CD14-positive monocyte (primary cell): ENCODE measurements around the gene UBE2H. TPM values are rescaled to one million over a fixed set of nuclear protein-coding genes. Genes with fewer than 3 reads are reported as not detected.
"Not testable (repeated sequence)": the region's sequence is repeated elsewhere in the genome, so short reads cannot be mapped to it uniquely, and the experiment has no call there.

ENCODE experiments used
- DNase-seq, 3 donors: peaks; one replicate each; pipeline ENCODE4 v3.0.0-alpha.2; 2011 to 2022
- H2AFZ ChIP-seq: 2 replicates; pipeline ENCODE4 v1.6.0; 2012; ENCODE audit warnings: mild to moderate bottlenecking, low read depth, low read length, inconsistent platforms; ENCODE audit not compliant: insufficient read depth, poor library complexity, severe bottlenecking
- H3K27ac ChIP-seq, 2 donors: 1 replicate in 1 of 2; 2 replicates in 1 of 2; pipeline ENCODE4 v1.5.1; 2012 to 2013; ENCODE audit warnings: low read length in 2 of 2, control low read depth in 1 of 2, inconsistent platforms in 1 of 2, low read depth in 1 of 2, mild to moderate bottlenecking in 1 of 2
- H3K27me3 ChIP-seq, 2 donors: one replicate each; pipeline versions ENCODE4 v1.6.0 to v1.6.1; 2011 to 2013; ENCODE audit warnings: low read length in 2 of 2; ENCODE audit not compliant: control insufficient read depth in 2 of 2, insufficient read depth in 2 of 2
- H3K36me3 ChIP-seq, 2 donors: replicated peaks in 1 of 2; 1 replicate in 1 of 2; 2 replicates in 1 of 2; pipeline versions ENCODE4 v1.5.1 to v1.6.1; 2012 to 2013; ENCODE audit warnings: low read length in 2 of 2, control low read depth in 1 of 2, inconsistent platforms in 1 of 2, mild to moderate bottlenecking in 1 of 2; ENCODE audit not compliant: insufficient read depth in 2 of 2, control insufficient read depth in 1 of 2
- H3K4me1 ChIP-seq, 2 donors: 1 replicate in 1 of 2; 2 replicates in 1 of 2; pipeline versions ENCODE4 v1.5.1 to v1.6.1; 2012 to 2013; ENCODE audit warnings: low read length in 2 of 2, control low read depth in 1 of 2, inconsistent platforms in 1 of 2, mild to moderate bottlenecking in 1 of 2, moderate library complexity in 1 of 2; ENCODE audit not compliant: insufficient read depth in 2 of 2, control insufficient read depth in 1 of 2
- H3K4me2 ChIP-seq: replicated peaks from 2 replicates; pipeline ENCODE3; 2012; ENCODE audit warnings: low read length, moderate library complexity, mild to moderate bottlenecking; ENCODE audit not compliant: poor library complexity, severe bottlenecking; ENCODE audit errors: extremely low read depth
- H3K4me3 ChIP-seq, 3 experiments: fragments of 200-600 bp in 1 of 3; sonication (generic) in 1 of 3; replicated peaks in 1 of 3; 1 replicate in 2 of 3; 2 replicates in 1 of 3; pipeline ENCODE4 v1.5.1; 2011 to 2013; ENCODE audit warnings: low read length in 3 of 3, mild to moderate bottlenecking in 3 of 3, control low read depth in 2 of 3, low read depth in 2 of 3, inconsistent platforms in 1 of 3, moderate library complexity in 1 of 3
- H3K79me2 ChIP-seq: 2 replicates; pipeline ENCODE4 v1.6.0; 2012; ENCODE audit warnings: mild to moderate bottlenecking, control low read depth, inconsistent platforms, low read length, moderate library complexity; ENCODE audit not compliant: insufficient read depth
- H3K9ac ChIP-seq: 2 replicates; pipeline ENCODE4 v1.6.0; 2017; ENCODE audit warnings: low read length, mild to moderate bottlenecking; ENCODE audit not compliant: insufficient read depth, poor library complexity, severe bottlenecking
- H3K9me3 ChIP-seq, 2 donors: replicated peaks in 1 of 2; 1 replicate in 1 of 2; 2 replicates in 1 of 2; pipeline versions ENCODE4 v1.5.1 to v1.6.1; 2012 to 2013; ENCODE audit warnings: low read length in 2 of 2, control low read depth in 1 of 2; ENCODE audit not compliant: control insufficient read depth in 1 of 2, insufficient read depth in 1 of 2
- H4K20me1 ChIP-seq: 2 replicates; pipeline ENCODE4 v1.6.0; 2012; ENCODE audit warnings: mild to moderate bottlenecking, low read length, control low read depth, moderate library complexity; ENCODE audit not compliant: insufficient read depth
- H3K27ac Mint-ChIP-seq, 7 donors: one replicate each; pipeline ENCODE4 v1.8.0; 2020; ENCODE audit warnings: mild to moderate bottlenecking in 7 of 7, mixed read lengths in 7 of 7, moderate library complexity in 6 of 7, inconsistent platforms in 2 of 7
- H3K27me3 Mint-ChIP-seq, 3 donors: one replicate each; pipeline ENCODE4 v1.8.0; 2021 to 2022; ENCODE audit warnings: low read depth in 3 of 3, mild to moderate bottlenecking in 3 of 3, mixed read lengths in 3 of 3, moderate library complexity in 3 of 3, inconsistent platforms in 1 of 3
- H3K36me3 Mint-ChIP-seq, 2 donors: one replicate each; pipeline ENCODE4 v1.8.0; 2020; ENCODE audit warnings: mixed read lengths in 2 of 2, inconsistent platforms in 1 of 2, mild to moderate bottlenecking in 1 of 2
- H3K4me1 Mint-ChIP-seq: one replicate; pipeline ENCODE4 v1.8.0; 2020; ENCODE audit warnings: mild to moderate bottlenecking, mixed read lengths
- H3K4me3 Mint-ChIP-seq, 2 donors: one replicate each; pipeline ENCODE4 v1.8.0; 2020; ENCODE audit warnings: mild to moderate bottlenecking in 2 of 2, mixed read lengths in 2 of 2, moderate library complexity in 1 of 2
- H3K9me3 Mint-ChIP-seq, 7 donors: one replicate each; pipeline ENCODE4 v1.8.0; 2020 to 2022; ENCODE audit warnings: mixed read lengths in 7 of 7, mild to moderate bottlenecking in 6 of 7, moderate library complexity in 6 of 7, inconsistent platforms in 2 of 7
- CTCF ChIP-seq: fragments of 200-600 bp; IDR thresholded peaks from one replicate; pipeline ENCODE4 v1.8.0; 2022; ENCODE audit warnings: antibody characterized with exemption, mild to moderate bottlenecking
- WGBS: methylation state at CpG from one replicate; pipeline ENCODE4 v1.1.5; 2013; ENCODE audit warnings: missing lambda C conversion rate; ENCODE audit not compliant: insufficient coverage; 5-methylcytosine and 5-hydroxymethylcytosine counted together
- intact Hi-C, 2 donors: fragments of 100-400 bp; cut with micrococcal nuclease; formaldehyde crosslinking; loops; one replicate each; pipeline versions ENCODE4 v1.15.0 to v1.15.1; 2023
- polyA plus RNA-seq, 3 donors: library from polyadenylated mRNA; depleted of rRNA in 1 of 3; unstranded in 2 of 3; stranded (reverse) in 1 of 3; fragments of 300-500 nt in 2 of 3; fragments of >200 nt in 1 of 3; fragmentation: Illumina TruSeq in 2 of 3; gene quantifications; 1 replicate in 2 of 3; 2 replicates in 1 of 3; pipeline ENCODE4 v1.2.3, GENCODE V29; 2012 to 2021

UBE2H gene
- polyA plus RNA-seq, 3 donors, result 12.6 to 26.0 (median 16.0) TPM

- peaks cover 0 to 10% of the 10 kb centered on the region in 2 donors for H3K36me3 ChIP-seq
- H3K4me2 ChIP-seq, result no peak overlapping the region
- intact Hi-C loops, result loop anchor here (5.0 to 10.0 kb wide), 4 partner anchors 46 to 187 kb away; no protein-coding TSS in a partner anchor
- no peak overlapping the region for H2AFZ ChIP-seq
- H3K27ac Mint-ChIP-seq, result no peak overlapping the region
- H3K27ac ChIP-seq, result no peak overlapping the region
- peaks cover 9 to 20% (median 14%) of the 10 kb centered on the region in 3 donors for H3K27me3 Mint-ChIP-seq
- no peak overlapping the region for H3K9ac ChIP-seq
- peaks cover 0 to 2% (median 0%) of the 10 kb centered on the region in 7 donors for H3K9me3 Mint-ChIP-seq
- no peaks in the 10 kb centered on the region for H3K9me3 ChIP-seq
- TF ChIP-seq CTCF, result no peak
- H3K36me3 Mint-ChIP-seq, result peaks cover 18% of the 10 kb centered on the region in 2 donors
- H3K27me3 ChIP-seq, result peaks cover 0 to 6% of the 10 kb centered on the region in 2 donors
- peaks cover 14% of the 10 kb centered on the region for H4K20me1 ChIP-seq
- 95% methylated on average over 12 of the region's 18 CpGs for WGBS
- H3K4me3 ChIP-seq, result no peak overlapping the region
- peaks cover 26% of the 10 kb centered on the region for H3K4me1 Mint-ChIP-seq
- peaks cover 25 to 30% of the 10 kb centered on the region in 2 donors for H3K4me1 ChIP-seq
- H3K4me3 Mint-ChIP-seq, result no peak overlapping the region
- no peaks in the 10 kb centered on the region for H3K79me2 ChIP-seq
- no peak for DNase-seq
These were observed 124.5 kb downstream of the UBE2H start for GRCh38 chr7:129828078-129828762.

GRCh38 chr7:129827467-129827990 lies 125.2 kb downstream of the UBE2H start:
- H3K79me2 ChIP-seq, result no peaks in the 10 kb centered on the region
- H3K36me3 ChIP-seq, result peaks cover 0 to 9% of the 10 kb centered on the region in 2 donors
- intact Hi-C loops, result loop anchor here (5.0 to 10.0 kb wide), 4 partner anchors 45 to 187 kb away; no protein-coding TSS in a partner anchor
- peaks cover 0 to 6% of the 10 kb centered on the region in 2 donors for H3K27me3 ChIP-seq
- no peak overlapping the region for H3K4me3 Mint-ChIP-seq
- WGBS, result 91% methylated on average over 5 of the region's 9 CpGs
- peaks cover 14% of the 10 kb centered on the region for H4K20me1 ChIP-seq
- H3K27me3 Mint-ChIP-seq, result peaks cover 9 to 24% (median 14%) of the 10 kb centered on the region in 3 donors
- no peak for DNase-seq
- no peak overlapping the region for H3K4me3 ChIP-seq
- H2AFZ ChIP-seq, result no peak overlapping the region
- H3K9me3 ChIP-seq, result no peaks in the 10 kb centered on the region
- peaks cover 25 to 30% of the 10 kb centered on the region in 2 donors for H3K4me1 ChIP-seq
- peaks cover 0 to 2% (median 0%) of the 10 kb centered on the region in 7 donors for H3K9me3 Mint-ChIP-seq
- H3K27ac ChIP-seq, result no peak overlapping the region
- no peak overlapping the region for H3K9ac ChIP-seq
- TF ChIP-seq CTCF, result no peak
- no peak overlapping the region for H3K4me2 ChIP-seq
- peaks cover 12 to 13% of the 10 kb centered on the region in 2 donors for H3K36me3 Mint-ChIP-seq
- peaks cover 26% of the 10 kb centered on the region for H3K4me1 Mint-ChIP-seq
- H3K27ac Mint-ChIP-seq, result no peak overlapping the region

GRCh38 chr7:129826895-129827294 lies 125.9 kb downstream of the UBE2H start:
- H3K36me3 ChIP-seq, H3K9me3 ChIP-seq, H3K4me2 ChIP-seq, H3K79me2 ChIP-seq, H3K27ac ChIP-seq, H3K4me3 ChIP-seq, H3K27ac Mint-ChIP-seq, H3K36me3 Mint-ChIP-seq, H2AFZ ChIP-seq, DNase-seq, H3K9ac ChIP-seq, H3K4me3 Mint-ChIP-seq, H3K9me3 Mint-ChIP-seq, H3K27me3 ChIP-seq: not testable (repeated sequence)
- peaks cover 12 to 26% (median 12%) of the 10 kb centered on the region in 3 donors for H3K27me3 Mint-ChIP-seq
- WGBS, result 71% methylated on average over 4 of the region's 10 CpGs
- peaks cover 25 to 30% of the 10 kb centered on the region in 2 donors for H3K4me1 ChIP-seq
- H4K20me1 ChIP-seq, result peaks cover 14% of the 10 kb centered on the region
- intact Hi-C loops, result loop anchor here (5.0 to 10.0 kb wide), 4 partner anchors 45 to 188 kb away; no protein-coding TSS in a partner anchor
- H3K4me1 Mint-ChIP-seq, result peaks cover 26% of the 10 kb centered on the region
